Fibroblast of the aortic adventitia (primary cell): ENCODE data around the gene KPRP. TPM values are rescaled to one million over a fixed set of nuclear protein-coding genes. Genes with fewer than 3 reads are reported as not detected.
A peak's percentile ranks its signal among the peaks of the same experiment; 100 is the strongest.

Experiments used
- DNase-seq: peaks from one replicate; pipeline ENCODE4 v3.0.0-alpha.2; 2010; ENCODE audit warnings: low read depth
- H3K4me3 ChIP-seq: 2 replicates; pipeline ENCODE4 v1.5.1; 2011; ENCODE audit warnings: low read depth, mild to moderate bottlenecking, control low read depth, low read length, moderate library complexity
- total RNA-seq: library from RNA; depleted of rRNA; stranded (reverse); fragments of >200 nt; gene quantifications from 2 replicates; pipeline ENCODE4 v1.2.3, GENCODE V29; 2012; ENCODE audit warnings: low replicate concordance
- TF ChIP-seq, protein P1 (sequence below): IDR thresholded peaks from 2 replicates; pipeline ENCODE4 v1.5.1; 2011; ENCODE audit warnings: mild to moderate bottlenecking, low read length, control low read depth, inconsistent platforms; ENCODE audit not compliant: insufficient read depth

KPRP gene
- total RNA-seq, 1 donor = not detected

DNA sequence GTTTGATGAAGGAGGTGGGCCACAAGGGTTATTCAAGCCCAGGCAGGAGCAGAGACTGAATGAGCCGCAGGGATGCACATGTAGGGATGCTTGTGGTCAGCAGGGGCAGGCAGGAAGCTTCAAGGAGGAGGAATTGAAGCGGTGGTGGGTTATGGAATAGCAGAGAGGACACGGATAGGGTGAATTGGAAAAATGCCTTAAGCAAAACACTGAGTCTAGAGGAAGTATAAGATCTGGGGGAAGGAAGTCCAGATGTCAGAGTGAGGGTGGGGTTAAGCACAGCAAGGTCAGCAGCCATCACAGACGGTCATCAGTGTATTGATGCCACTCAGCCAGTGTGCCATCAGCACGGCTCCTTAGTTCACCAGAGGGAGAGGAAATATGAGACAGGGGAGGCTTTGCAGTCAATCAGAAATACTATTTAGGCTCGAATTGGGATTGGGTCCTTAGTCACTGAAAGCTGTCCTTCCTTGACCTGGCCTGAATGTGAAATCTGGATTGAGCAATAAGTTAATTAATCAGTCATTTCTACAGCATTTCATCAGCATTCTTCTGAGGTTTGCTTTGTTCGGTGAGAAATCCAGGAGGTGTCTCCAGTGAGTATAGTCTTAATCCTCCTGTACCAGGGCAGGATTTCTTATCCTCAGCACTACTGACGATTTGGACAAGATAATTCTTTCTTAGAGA lies 11.2 kb downstream of the KPRP start:
- TF ChIP-seq, protein P1, sequence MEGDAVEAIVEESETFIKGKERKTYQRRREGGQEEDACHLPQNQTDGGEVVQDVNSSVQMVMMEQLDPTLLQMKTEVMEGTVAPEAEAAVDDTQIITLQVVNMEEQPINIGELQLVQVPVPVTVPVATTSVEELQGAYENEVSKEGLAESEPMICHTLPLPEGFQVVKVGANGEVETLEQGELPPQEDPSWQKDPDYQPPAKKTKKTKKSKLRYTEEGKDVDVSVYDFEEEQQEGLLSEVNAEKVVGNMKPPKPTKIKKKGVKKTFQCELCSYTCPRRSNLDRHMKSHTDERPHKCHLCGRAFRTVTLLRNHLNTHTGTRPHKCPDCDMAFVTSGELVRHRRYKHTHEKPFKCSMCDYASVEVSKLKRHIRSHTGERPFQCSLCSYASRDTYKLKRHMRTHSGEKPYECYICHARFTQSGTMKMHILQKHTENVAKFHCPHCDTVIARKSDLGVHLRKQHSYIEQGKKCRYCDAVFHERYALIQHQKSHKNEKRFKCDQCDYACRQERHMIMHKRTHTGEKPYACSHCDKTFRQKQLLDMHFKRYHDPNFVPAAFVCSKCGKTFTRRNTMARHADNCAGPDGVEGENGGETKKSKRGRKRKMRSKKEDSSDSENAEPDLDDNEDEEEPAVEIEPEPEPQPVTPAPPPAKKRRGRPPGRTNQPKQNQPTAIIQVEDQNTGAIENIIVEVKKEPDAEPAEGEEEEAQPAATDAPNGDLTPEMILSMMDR = no peak
- no peak overlapping the region for H3K4me3 ChIP-seq
- DNase-seq = peak; percentile 25

GRCh38 chr1:152770411-152770810 lies 12.6 kb downstream of the KPRP start:
- no peak overlapping the region for H3K4me3 ChIP-seq
- DNase-seq = no peak
- TF ChIP-seq, protein P1 = no peak

DNA sequence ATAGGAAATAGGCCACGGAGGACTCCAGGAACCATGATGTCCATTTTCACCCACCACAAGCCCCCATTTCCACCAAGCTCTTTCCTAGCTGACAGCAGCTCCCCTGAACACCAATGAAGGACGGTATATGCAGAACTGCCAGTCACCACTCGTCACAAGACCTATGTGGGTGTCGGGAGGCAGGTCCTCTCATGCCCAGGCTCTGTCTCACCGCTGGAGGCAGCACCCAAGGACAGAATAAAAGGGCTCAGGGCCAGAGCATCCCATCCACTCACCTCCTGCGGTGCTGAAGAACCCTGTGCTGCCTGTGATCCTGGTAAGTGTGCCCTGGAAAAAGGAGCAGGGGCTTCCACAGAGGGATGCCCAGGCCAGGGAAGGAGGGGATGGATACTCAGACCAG lies 17.1 kb downstream of the KPRP start, which contains the start of gene LCE1F:
LCE1F (plus strand) TSS at position 266 of the 400 bp plus-strand sequence. CDS start 1,232 bp downstream, outside the sequence.
- DNase-seq = no peak
- no peak within 1 kb of the TSS for H3K4me3 ChIP-seq
- TF ChIP-seq, protein P1 = no peak

DNA sequence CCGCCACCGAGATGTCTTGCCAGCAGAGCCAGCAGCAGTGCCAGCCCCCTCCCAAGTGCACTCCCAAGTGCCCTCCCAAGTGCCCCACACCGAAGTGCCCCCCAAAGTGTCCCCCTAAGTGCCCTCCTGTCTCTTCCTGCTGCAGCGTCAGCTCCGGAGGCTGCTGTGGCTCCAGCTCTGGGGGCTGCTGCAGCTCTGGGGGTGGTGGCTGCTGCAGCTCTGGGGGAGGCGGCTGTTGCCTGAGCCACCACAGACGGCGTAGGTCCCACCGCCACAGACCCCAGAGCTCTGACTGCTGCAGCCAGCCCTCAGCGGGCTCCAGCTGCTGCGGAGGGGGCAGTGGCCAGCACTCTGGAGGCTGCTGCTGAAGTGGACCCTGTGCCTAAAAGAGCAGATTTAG lies 18.5 kb downstream of the KPRP start:
- no peak overlapping the region for H3K4me3 ChIP-seq
- DNase-seq = no peak
- TF ChIP-seq, protein P1 = no peak

- no peak overlapping the region for H3K4me3 ChIP-seq
- TF ChIP-seq, protein P1 = peak; percentile 11
- no peak for DNase-seq
Observed at GRCh38 chr1:152777510-152778137, 19.8 kb downstream of the KPRP start.

- DNase-seq = no peak
- TF ChIP-seq, protein P1 = no peak
- H3K4me3 ChIP-seq = no peak overlapping the region
Observed at GRCh38 chr1:152783095-152783494, 25.3 kb downstream of the KPRP start.
